IPS-18c (cell line): Measurements from ENCODE around the gene KIF16B.
"Not testable (repeated sequence)": the region's sequence is repeated elsewhere in the genome, so short reads cannot be mapped to it uniquely, and the experiment has no call there.

Source experiments
- H3K4me3 ChIP-seq: 2 replicates; pipeline ENCODE4 v1.7.0; 2013; ENCODE audit warnings: low read depth, mild to moderate bottlenecking, low read length, moderate library complexity; ENCODE audit not compliant: insufficient read depth
- H3K9me3 ChIP-seq: one replicate; pipeline ENCODE4 v1.6.1; 2013; ENCODE audit warnings: mild to moderate bottlenecking, low read length, moderate library complexity; ENCODE audit not compliant: control insufficient read depth, insufficient read depth

Gene KIF16B

DNA sequence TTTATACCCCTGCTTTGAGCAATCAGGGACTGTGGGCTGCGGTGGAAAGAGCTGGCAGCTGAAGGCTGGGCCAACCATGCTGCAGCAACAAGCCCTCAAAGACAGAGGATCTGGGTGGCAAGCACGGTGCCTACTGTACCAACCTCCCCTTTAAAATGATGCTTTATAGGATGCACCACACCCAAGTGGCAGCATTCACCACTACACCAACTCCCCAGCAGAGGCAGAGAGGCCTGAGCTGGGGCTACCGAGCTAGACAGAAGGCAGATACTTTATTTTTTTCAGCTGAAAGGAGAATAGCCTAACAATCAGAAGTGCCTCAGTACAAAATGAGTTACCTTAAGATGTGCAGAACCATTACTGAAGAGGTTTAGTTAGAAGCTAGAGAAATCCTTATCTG, 31.4 kb downstream of the KIF16B start:
- H3K9me3 ChIP-seq: no peaks in the 10 kb centered on the region
- no peak overlapping the region for H3K4me3 ChIP-seq

DNA sequence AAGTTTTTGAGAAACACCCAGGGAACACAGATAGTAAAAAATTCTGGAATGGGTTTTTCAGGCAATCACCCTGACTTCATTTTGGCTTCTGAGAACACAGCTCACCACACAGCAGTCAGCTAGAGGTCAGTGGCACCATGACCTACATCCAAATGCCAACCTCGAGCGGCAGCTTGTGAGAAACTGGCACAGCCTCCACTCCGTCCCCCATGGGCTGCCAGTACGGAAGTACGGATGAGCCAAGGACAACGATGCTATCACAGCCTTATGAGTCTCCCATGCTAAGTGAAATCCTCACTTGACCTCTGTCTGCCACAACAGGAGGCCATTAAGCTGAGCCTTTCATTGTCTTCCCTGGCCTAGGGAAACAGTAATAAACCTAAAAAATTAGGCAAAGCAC, 32.0 kb downstream of the KIF16B start:
- Histone ChIP-seq H3K9me3 (no peaks in the 10 kb centered on the region), H3K4me3 (no peak overlapping the region)

DNA sequence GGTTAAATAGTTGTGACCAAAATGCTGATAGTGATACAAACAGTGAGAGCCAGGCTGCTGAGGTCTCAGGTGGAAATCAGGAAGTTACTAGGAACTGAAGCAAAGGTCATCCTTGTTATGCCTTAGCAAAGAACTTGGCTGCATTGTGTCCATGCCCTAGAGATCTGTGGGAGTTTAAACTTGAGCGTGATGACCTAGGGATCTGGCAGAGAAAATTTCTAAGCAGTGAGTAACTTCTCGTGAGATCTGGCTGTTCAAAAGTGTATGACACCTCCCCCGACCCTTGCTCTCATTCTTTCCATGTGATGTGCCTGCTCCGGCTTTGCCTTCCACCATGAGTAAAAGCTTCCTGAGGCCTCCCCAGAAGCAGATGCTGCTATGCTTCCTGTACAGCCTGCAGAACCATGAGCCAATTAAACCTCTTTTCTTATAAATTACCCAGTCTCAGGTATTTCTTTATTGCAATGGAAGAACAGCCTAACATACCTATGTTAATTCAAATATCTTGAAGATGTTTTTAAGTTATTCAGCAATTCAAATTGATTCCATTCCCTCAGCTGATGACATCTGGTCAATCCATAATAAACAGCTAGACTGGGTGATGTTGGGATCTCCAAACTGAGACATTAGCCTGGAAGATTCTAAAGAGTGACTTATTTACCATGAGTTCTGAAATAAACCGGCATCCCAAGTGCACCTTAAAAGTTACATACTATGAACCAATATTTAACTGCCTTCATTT, 33.8 kb downstream of the KIF16B start:
- no peaks in the 10 kb centered on the region for H3K9me3 ChIP-seq
- no peak overlapping the region for H3K4me3 ChIP-seq

DNA sequence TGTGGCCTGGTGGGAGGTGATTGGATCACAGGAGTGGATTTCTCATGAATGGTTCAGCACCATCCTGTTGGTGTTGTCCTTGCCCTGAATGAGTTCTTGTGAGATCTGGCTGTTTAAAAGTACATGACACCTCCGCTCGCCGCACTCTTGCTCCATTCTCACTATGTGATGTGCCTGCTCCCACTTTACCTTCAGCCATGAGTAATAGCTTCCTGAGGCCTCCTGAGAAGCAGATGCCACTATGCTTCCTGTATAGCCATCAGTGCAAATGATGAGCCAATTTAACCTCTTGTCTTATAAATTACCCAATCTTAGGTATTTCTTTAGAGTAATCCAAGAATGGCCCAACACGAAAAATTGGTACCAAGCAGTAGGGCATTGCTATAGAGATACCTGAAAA, 34.5 kb downstream of the KIF16B start:
- H3K9me3 ChIP-seq: no peaks in the 10 kb centered on the region
- H3K4me3 ChIP-seq: no peak overlapping the region

DNA sequence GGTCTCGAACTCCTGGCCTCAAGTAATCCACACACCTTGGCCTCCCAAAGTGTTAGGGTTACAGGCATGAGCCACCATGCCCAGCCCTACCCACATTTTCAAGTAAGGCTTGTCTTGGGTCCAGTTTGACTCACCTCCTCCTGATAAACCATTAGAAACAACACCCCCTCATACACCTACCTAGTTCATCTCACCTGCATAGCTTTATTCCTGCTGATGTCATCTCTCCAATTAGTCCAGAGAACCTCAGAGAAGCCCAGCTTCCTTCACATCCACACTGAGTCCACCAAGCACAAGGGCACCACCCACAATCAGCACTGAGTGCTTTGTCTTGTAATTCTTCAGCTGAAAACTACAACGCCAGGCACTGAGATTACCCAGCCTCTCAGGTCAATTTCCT, 35.3 kb downstream of the KIF16B start:
- H3K4me3 ChIP-seq: no peak overlapping the region
- H3K9me3 ChIP-seq: no peaks in the 10 kb centered on the region

DNA sequence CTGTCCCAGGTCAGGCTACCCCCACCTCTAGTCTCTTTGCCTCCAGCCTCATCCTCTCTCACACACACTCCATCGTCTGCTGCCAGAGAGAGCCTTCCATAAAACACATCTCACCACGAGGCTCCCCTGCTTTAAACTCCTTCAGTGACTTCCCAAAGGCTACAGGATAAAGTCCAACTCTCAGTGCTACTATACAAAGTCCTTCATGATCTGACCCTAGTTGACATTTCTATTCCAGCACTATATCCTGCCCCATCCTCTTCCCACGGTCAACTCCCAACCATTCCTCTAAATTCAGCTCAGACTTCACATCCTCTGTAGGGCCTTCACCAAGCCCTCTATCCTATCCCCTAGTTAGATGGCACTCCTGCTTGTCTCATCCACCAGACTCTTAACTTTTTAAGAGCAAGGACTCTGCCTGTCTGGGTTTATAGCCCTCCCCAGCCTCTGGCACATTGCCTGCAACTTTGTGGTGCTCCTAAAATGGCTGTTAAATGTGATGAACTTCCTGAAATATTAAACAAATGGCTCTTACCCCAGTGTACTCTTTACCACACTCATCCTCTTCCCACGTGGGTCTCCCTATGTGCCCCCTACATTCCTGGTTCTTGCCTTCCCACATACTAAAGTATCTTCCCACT, 36.1 kb downstream of the KIF16B start:
- no peaks in the 10 kb centered on the region for H3K9me3 ChIP-seq
- H3K4me3 ChIP-seq: no peak overlapping the region

DNA sequence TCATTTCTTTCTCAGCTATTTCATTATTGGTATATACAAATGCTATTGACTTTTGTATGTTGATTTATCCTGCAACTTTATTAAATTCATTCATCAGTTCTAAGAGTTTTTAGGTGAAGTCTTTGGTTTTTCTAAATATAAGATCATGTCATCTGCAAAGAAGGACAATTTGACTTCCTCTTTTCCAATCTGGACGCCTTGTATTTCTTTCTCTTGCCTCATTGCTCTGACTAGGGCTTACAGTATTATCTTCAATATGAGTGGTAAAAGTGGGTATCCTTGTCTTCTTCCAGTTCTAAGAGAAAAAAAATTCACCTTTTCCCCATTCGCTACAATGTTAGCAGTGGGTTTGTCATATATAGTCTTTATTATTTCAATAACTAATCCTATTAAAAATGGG, 38.0 kb downstream of the KIF16B start:
- H3K4me3 ChIP-seq: no peak overlapping the region
- H3K9me3 ChIP-seq: no peaks in the 10 kb centered on the region

DNA sequence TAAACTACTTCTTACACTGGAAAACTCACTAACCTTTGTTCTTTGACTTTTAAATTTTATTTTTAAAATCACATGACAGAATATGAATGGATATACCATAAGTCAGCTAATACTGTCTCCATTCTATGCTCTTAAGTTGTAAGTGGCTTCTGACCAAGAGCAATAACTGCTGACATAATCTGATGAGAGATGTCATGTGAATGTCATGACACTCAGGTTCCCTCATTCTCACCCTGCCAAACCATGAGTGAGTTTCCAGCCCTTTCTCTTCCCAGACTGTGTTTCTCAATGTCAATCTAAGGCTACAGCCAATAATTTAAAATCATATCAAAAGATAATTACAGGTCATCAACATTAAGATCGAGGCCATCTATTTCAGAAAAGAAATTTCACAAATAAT, 39.7 kb downstream of the KIF16B start:
- H3K4me3 ChIP-seq: no peak overlapping the region
- H3K9me3 ChIP-seq: no peaks in the 10 kb centered on the region

DNA sequence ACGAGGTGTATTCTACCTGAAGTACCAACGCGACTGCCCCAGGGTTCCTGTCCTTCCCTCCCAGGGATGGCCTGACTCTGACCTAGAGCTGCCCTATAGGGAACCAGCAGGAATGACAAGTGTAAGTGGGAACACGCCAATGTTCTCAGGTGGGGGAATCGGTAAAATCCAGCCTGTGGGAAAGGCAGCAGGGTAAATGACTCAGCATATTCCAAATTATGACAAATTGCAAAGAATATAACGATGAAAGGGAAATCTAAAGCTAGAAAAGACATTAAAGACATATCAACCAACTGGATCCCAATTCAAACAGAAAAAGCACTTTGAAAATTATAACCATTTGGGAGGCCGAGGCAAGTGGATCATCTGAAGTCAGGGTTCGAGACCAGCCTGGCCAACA, 41.8 kb downstream of the KIF16B start:
- H3K4me3 ChIP-seq: no peak overlapping the region
- H3K9me3 ChIP-seq: no peaks in the 10 kb centered on the region

DNA sequence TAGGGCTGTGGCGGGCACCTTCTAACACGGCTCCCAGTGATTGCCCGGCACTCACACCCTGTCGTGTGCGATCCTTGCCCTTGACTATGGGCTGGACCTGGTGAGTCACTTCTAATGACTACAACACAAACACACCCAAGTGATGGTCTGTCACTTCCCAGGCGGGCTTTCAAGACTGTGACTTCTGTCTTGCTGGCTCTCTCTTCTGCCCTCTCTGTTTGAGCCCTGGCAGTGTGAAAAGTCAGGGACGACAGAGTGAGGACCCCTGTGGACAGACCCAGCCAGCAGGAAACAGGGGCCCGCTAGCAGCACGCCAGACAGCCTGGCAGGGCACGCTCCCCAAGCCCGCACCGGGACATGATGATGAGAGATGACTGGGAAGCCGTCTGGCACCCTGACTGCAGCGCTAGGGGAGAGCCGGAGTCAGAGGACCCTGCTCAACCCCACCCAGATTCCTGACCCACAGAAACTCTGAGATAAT, 43.0 kb downstream of the KIF16B start:
- Histone ChIP-seq H3K9me3 (no peaks in the 10 kb centered on the region), H3K4me3 (no peak overlapping the region)

DNA sequence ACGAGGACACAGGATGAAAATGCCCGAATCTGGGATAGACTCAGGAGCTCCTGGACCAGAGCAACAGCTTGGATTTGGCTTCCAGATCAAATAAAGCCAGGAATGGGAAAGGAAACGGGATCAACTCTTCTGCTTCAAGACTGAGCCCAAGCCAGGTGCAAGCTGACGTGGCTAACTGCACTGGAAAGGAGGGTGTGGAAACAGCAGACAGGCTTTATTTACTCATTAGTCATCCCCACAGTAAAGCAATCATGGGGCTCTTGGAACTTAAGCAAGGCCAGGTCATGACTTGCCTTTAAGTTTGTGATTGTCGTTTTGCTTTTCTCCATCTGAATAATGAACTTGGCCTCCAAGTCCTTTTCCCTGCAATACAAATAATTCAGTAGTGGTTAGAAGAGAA, 45.2 kb downstream of the KIF16B start:
- no peaks in the 10 kb centered on the region for H3K9me3 ChIP-seq
- no peak overlapping the region for H3K4me3 ChIP-seq

DNA sequence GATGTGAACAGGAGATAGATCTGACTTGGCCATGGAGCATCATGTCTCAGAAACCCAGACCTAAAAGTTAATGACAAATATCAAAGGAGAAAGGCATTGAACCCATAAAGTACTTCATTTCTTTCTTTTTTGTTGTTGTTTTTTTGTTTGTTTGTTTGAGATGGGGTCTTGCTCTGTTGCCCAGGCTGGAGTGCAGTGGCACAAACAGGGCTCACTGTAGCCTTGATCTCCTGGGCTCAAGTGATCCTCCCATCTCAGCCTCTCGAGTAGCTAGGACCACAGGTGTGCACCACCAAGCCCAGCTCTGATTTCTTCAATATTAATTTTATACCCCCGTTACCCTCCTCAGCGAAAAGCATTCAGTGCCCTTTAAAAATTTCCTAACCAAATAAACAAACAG, 45.8 kb downstream of the KIF16B start:
- Histone ChIP-seq H3K4me3 (no peak overlapping the region), H3K9me3 (no peaks in the 10 kb centered on the region)

DNA sequence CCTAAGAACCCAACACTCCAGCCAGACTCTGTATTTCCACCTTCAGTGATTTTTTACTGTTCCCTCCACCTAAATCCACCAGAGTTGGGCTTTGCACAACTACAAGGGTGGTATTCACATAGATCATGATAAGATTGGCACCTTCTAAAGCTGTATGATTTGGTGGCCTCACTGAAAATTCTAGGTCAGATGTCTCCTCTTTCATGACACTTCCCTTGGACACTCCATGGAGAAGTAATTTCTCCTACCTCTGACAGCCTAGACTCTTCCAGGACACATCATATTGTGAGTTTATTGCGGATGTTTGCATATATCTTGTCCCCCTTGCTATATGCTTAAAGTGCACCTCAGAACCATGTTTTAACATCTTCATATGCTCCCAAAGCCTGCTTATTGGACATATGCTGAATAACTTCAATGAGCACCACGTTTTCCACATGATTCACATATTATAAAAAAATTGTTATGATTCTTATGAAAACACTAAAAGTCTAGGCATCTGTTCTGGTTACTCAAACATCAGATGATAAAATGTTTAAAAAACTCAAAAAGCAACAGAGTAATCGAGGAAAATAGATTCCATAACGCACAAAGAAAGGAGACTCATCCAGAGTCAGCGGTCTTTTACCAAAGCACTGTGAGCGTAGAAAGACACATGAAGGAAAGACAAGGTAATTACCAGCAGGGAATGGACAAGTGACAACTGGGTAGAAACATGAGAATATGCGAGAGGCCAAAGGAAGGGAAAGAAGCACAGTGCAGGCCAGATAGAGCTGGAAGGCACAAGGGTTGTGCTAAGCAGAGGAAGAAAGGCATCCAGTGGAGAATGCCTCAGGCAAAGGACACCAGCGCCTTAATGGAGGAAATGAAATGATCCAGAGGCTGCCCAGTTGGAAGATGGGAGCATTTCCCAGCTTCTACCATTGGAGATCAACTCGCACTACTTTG, 46.5 kb downstream of the KIF16B start:
- H3K4me3 ChIP-seq: no peak overlapping the region
- H3K9me3 ChIP-seq: no peaks in the 10 kb centered on the region

DNA sequence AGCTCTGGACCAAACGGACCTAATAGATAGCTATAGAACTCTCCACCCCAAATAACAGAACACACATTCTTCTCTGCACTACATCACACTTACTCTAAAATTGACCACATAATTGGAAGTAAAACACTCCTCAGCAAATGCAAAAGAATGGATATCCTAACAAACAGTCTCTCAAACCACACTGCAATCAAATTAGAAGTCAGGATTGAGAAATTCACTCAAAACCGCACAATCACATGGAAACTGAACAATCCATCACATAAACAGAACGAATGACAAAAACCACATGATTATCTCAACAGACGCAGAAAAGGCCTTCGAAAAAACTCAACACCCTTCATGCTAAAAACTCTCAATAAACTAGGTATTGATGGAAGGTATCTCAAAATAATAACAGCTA, 50.6 kb downstream of the KIF16B start:
- H3K4me3 ChIP-seq, H3K9me3 ChIP-seq: not testable (repeated sequence)

DNA sequence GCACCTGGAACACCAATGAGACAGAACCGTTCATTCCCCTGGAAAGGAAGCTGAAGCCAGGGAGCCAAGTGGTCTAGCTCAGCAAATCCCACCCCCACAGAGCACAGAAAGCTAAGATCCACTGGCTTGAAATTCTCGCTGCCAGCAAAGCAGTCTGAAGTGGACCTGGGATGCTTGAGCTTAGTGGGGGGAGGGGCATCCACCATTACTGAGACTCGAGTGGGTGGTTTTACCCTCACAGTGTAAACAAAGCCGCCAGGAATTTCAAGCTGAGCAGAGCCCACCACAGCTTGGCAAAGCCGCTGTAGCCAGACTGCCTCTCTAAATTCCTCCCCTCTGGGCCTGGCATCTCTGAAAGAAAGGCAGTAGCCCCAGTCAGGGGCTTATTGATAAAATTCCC, 53.1 kb downstream of the KIF16B start:
- no peaks in the 10 kb centered on the region for H3K9me3 ChIP-seq
- no peak overlapping the region for H3K4me3 ChIP-seq

DNA sequence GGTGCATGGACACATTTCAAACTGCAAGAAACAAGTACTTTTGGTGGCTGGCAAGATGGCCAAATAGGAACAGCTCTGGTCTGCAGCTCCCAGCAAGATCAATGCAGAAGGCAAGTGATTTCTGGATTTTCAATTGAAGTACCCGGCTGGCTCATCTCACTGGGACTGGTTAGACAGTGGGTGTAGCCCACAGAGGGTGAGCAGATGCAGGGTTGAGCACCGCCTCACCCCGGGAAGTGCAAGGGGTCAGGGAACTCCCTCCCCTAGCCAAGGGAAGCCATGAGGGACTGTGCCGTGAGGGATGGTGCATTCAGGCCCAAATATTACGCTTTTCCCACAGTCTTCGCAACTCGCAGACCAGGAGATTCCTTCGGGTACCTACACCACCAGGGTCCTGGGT, 53.6 kb downstream of the KIF16B start:
- H3K4me3 ChIP-seq, H3K9me3 ChIP-seq: not testable (repeated sequence)

DNA sequence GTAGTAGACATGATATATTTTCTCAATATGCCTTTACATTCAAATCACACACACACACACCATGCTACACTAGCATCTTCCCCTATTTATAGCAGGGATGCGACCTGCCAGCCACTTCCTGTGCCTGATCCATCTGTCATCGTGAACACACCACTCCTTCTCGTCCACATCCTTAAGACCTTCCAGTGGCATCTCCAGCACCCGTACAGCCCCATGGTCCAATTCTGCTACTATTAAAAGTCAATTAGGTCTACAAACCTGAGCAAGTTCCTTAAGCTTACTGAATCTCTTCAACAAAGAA, 54.5 kb downstream of the KIF16B start:
- H3K9me3 ChIP-seq: no peaks in the 10 kb centered on the region

More for the DNA sequence above, 54.5 kb downstream of the KIF16B start:
- H3K4me3 ChIP-seq: no peak overlapping the region
